Activated naive CD4-positive, alpha-beta T cell treated with anti-CD3 and anti-CD28 coated beads for 36 hours (primary cell): ENCODE results near the gene IL27RA. TPM values are rescaled to one million over a fixed set of nuclear protein-coding genes. Genes with fewer than 3 reads are reported as not detected.

ENCODE experiments used
- CTCF ChIA-PET: fragments of 350-600 bp; sonication (Branson Sonifier 250); formaldehyde crosslinking; loops from one replicate; lab custom pipeline; 2021; ENCODE audit warnings: antibody characterized with exemption; lab: Charles Lee
- DNase-seq: peaks from one replicate; pipeline ENCODE4 v3.0.0-alpha.2; 2020
- H3K27ac Mint-ChIP-seq: one replicate; pipeline ENCODE4 v1.8.0; 2021; ENCODE audit warnings: mild to moderate bottlenecking, mixed read lengths
- H3K27me3 Mint-ChIP-seq: one replicate; pipeline ENCODE4 v1.8.0; 2021; ENCODE audit warnings: low read depth, mixed read lengths
- H3K36me3 Mint-ChIP-seq: one replicate; pipeline ENCODE4 v1.8.0; 2021; ENCODE audit warnings: low read depth, mixed read lengths
- H3K4me1 Mint-ChIP-seq: one replicate; pipeline ENCODE4 v1.8.0; 2021; ENCODE audit warnings: low read depth, mixed read lengths
- H3K4me3 Mint-ChIP-seq: one replicate; pipeline ENCODE4 v1.8.0; 2021; ENCODE audit warnings: mild to moderate bottlenecking, moderate library complexity, mixed read lengths
- H3K9me3 Mint-ChIP-seq: one replicate; pipeline ENCODE4 v1.8.0; 2021; ENCODE audit warnings: mixed read lengths
- intact Hi-C: fragments of 100-400 bp; cut with micrococcal nuclease; formaldehyde crosslinking; loops from one replicate; pipeline ENCODE4 v1.15.1; 2023
- total RNA-seq, 2 experiments: library from RNA; stranded (reverse); gene quantifications; one replicate each; pipeline ENCODE4 v1.2.3, GENCODE V29; 2021

IL27RA gene
- total RNA-seq, 2 experiments from 2014 or later: 59.3 to 59.4 TPM

DNA sequence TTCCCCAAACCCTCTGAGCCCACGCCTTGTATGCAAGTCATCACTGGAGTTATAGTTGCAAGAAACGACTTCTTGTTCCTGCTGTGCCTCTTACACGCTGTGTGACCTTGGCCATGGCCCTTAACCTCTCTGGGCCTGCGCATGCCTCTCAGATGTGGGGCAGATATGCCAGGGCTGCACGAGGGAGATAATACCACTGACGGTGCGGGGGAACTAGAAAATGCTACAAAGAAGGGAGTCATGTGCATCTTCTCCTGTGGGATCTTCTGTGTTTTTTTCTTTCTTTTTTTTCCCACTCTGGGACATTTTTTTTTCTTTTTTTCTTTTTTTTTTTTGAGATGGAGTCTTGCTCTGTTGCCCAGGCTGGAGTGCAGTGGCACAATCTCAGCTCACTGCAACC is 63.3 kb downstream of the IL27RA start:
- Mint-ChIP-seq H3K27ac (no peak overlapping the region), H3K4me3 (no peak overlapping the region)

DNA sequence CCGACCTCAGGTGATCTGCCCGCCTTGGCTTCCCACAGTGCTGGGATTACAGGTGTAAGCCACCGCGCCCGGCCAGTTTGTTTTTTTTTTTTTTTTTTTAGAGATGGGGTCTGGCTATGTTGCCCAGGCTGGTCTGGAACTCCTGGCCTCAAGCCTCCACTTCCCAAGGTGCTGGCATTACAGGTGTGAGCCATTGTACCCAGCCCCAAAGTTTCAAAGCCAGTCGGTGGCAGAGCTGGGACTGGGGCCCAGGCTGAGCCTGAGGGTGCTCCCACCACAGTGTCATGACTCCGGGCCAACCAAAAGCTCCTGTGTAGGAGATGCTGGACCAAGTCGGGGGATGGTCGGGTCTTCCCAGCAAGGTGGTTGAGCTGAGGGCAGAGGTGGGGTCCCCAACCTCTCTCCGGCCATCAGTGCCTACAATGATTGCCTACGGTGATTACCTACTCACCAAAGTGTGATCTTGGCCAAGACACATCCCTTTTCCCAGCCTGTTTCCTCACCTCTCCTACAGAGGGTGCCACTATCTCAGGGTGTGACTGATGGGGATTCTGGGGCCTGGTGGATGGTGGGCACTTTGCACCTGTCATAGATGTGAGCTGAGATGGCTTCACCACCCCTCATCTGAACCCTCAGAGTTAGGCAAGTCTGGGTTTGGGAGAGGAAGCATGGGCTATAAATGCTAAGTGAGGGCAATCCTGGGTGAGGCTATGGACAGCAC is 64.9 kb downstream of the IL27RA start:
- no peak overlapping the region for H3K27ac Mint-ChIP-seq

More for the DNA sequence above, 63.3 kb downstream of the IL27RA start:
- Mint-ChIP-seq H3K27me3 (no peaks in the 10 kb centered on the region), H3K9me3 (peaks cover 15% of the 10 kb centered on the region), H3K36me3 (peaks cover 13% of the 10 kb centered on the region), H3K4me1 (peaks cover 10% of the 10 kb centered on the region)
- DNase-seq: no peak
- intact Hi-C loops: no loop called here
- CTCF ChIA-PET: interaction anchor here (1.4 kb wide), 1 partner anchor 19 kb away, joined by 4 read pairs; no protein-coding TSS in a partner anchor

DNA sequence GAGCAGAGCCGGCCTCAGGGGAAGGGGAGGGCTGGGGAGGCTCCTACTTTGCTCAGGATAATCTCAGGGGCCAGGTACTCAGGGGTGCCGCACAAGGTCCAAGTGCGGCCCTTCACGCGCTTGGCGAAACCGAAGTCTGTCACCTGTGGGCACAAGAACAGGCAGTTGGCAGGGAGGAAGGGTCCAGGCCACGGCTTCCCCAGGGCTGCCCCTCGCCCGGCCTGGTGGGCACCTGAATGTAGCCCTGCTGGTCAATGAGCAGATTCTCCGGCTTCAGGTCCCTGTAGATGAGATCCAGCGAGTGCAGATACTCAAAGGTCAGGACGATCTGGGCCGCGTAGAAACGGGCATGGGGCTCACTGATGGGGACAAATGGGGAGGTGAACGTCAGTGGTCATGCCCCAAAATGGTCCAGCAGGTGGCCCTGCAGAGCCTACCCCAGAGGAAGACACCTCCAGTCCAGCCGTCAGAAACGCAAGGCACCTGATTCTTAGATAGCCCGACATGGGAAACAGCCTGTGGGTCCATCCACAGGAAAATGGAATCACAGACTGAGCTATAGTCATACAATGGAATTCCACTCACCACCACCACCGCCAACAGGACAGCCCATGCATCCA is 66.1 kb downstream of the IL27RA start:
- Mint-ChIP-seq H3K36me3 (peaks cover 12% of the 10 kb centered on the region), H3K9me3 (peaks cover 8% of the 10 kb centered on the region), H3K4me3 (no peak overlapping the region), H3K27me3 (no peaks in the 10 kb centered on the region), H3K4me1 (no peaks in the 10 kb centered on the region), H3K27ac (no peak overlapping the region)
- CTCF ChIA-PET: interaction anchor here (1.0 kb wide), 1 partner anchor 235 kb away, joined by 3 read pairs; no protein-coding TSS in a partner anchor
- intact Hi-C loops: no loop called here
- DNase-seq: no peak

More for the DNA sequence above, 64.9 kb downstream of the IL27RA start:
- H3K4me3 Mint-ChIP-seq: no peak overlapping the region
- intact Hi-C loops: no loop called here
- peaks cover 9% of the 10 kb centered on the region for H3K4me1 Mint-ChIP-seq
- H3K27me3 Mint-ChIP-seq: no peaks in the 10 kb centered on the region
- DNase-seq: no peak
- H3K36me3 Mint-ChIP-seq: peaks cover 15% of the 10 kb centered on the region
- CTCF ChIA-PET: interaction anchor here (0.6 to 1.2 kb wide), 2 partner anchors 9 to 40 kb away, joined by 3 to 5 read pairs; partner anchors contain the start of gene ASF1B
- H3K9me3 Mint-ChIP-seq: peaks cover 15% of the 10 kb centered on the region

DNA sequence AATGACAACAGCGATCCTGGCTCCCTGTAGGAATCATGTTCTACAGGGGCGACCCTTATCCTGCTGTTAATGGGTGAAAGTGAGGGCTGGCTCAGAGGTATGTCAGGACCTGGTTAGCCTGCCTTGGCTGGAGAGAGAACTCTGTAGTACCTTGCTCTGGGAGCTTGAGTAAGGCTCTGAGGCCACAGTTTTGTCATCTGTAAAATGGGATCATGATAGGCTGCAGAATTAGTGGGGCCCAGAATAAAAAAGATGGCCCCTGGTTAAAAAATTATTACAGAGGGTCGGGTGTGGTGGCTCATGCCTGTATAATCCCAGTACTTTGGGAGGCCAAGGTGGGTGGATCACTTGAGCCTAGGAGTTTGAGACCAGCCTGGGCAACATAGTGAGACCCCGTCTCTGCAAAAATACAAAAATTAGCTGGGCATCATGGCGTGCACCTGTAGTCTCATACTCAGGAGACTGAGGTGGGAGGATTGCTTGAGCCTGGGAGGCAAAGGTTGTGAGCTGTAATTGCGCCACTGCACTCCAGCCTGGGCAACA is 69.5 kb downstream of the IL27RA start:
- DNase-seq: no peak
- H3K27me3 Mint-ChIP-seq: no peaks in the 10 kb centered on the region
- no peaks in the 10 kb centered on the region for H3K4me1 Mint-ChIP-seq
- H3K27ac Mint-ChIP-seq: no peak overlapping the region
- peaks cover 8% of the 10 kb centered on the region for H3K36me3 Mint-ChIP-seq
- no peak overlapping the region for H3K4me3 Mint-ChIP-seq
- no peaks in the 10 kb centered on the region for H3K9me3 Mint-ChIP-seq
- intact Hi-C loops: no loop called here
- CTCF ChIA-PET: interaction anchor here (1.4 kb wide), 1 partner anchor 14 kb away, joined by 5 read pairs; no protein-coding TSS in a partner anchor

DNA sequence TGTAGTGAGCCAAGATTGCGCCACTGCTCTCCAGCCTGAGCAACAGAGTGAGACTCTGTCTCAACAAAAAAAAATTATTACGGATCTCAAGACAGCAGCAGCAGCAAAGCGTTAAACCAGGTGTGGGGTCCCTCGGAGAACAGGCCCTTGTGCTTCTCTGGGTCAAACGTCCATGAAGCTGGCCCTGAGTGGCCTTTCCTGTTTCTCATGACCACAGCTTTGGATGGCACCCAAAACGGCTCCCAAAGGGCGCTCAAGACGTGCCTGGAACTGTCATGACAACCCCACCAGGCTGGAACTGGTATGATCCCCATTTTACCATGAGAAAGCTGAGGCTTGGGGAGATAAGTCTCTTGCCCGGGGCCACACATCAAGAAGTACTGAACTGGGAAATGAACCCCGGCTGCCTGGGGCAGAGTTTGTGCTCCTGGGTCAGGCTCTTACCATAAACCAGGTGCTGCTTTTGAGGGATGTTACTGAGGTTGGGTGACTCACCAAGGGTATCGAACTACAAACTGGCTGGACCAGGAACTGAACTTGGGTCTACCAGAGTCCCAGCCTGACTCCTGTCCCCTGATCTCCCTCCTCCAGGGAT is 70.6 kb downstream of the IL27RA start:
- Mint-ChIP-seq H3K4me3 (no peak overlapping the region), H3K36me3 (peaks cover 4% of the 10 kb centered on the region), H3K4me1 (no peaks in the 10 kb centered on the region), H3K27ac (no peak overlapping the region), H3K9me3 (no peaks in the 10 kb centered on the region), H3K27me3 (no peaks in the 10 kb centered on the region)
- intact Hi-C loops: no loop called here
- CTCF ChIA-PET: interaction anchor here (0.6 to 1.4 kb wide), 2 partner anchors 13 to 242 kb away, joined by 3 to 5 read pairs; no protein-coding TSS in a partner anchor
- no peak for DNase-seq

DNA sequence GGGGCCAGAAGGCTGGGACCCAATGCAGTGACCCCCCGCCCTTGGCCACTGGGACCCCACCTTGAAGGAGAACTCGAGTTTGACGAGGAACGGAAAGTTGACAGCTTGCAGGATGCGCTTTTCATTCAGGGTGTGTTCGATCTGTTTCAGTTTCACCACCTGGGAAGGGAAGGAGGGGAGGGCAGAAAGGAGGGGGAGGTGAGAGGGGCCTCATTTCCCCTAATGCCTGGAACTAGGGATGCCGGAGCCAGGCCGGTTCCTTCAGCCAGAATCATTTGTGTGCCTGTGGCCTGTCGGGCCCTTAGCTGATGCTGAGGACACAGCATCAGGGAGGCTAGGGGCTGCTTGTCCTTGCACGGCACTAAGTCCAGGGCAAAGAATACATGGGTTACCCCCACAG is 71.2 kb downstream of the IL27RA start:
- no peaks in the 10 kb centered on the region for H3K4me1 Mint-ChIP-seq
- intact Hi-C loops: no loop called here
- no peak for DNase-seq
- H3K4me3 Mint-ChIP-seq: no peak overlapping the region
- peak overlapping the region; percentile 13 for H3K27ac Mint-ChIP-seq
- H3K36me3 Mint-ChIP-seq: peaks cover 4% of the 10 kb centered on the region
- H3K9me3 Mint-ChIP-seq: no peaks in the 10 kb centered on the region
- H3K27me3 Mint-ChIP-seq: no peaks in the 10 kb centered on the region
- CTCF ChIA-PET: interaction anchor here (0.6 to 1.4 kb wide), 2 partner anchors 12 to 242 kb away, joined by 3 to 5 read pairs; no protein-coding TSS in a partner anchor

Other genes with a start within 250 kb of the IL27RA start
- 1 to 10 TPM; 6.7 to 7.1 TPM for gene ZSWIM4, start 236.3 kb upstream of the IL27RA start, total RNA-seq
- under 1 TPM; 0.55 to 0.74 TPM for gene NANOS3, start 154.6 kb upstream of the IL27RA start, total RNA-seq
- 1 to 10 TPM; 5.8 to 5.9 TPM for gene BRME1, start 125.6 kb upstream of the IL27RA start, total RNA-seq
- 10 to 100 TPM; 27.4 to 28.6 TPM for gene CC2D1A, start 125.6 kb upstream of the IL27RA start, total RNA-seq
- gene PODNL1, start 93.3 kb upstream of the IL27RA start, total RNA-seq: under 1 TPM in 1 of 2 experiments, not detected in 1; 0.29 TPM
- 10 to 100 TPM; 67.7 to 70.6 TPM for gene DCAF15, start 79.3 kb upstream of the IL27RA start, total RNA-seq
- gene RFX1, start 25.4 kb upstream of the IL27RA start, total RNA-seq: 10 to 100 TPM; 13.8 to 14.0 TPM
- not detected for gene RLN3, start 3.6 kb upstream of the IL27RA start, total RNA-seq
- not detected for gene PALM3, start 30.3 kb downstream of the IL27RA start, total RNA-seq
- gene MISP3, start 41.0 kb downstream of the IL27RA start, total RNA-seq: under 1 TPM; 0.45 to 0.96 TPM
- not detected for gene C19orf67, start 54.0 kb downstream of the IL27RA start, total RNA-seq
- gene SAMD1, start 59.0 kb downstream of the IL27RA start, total RNA-seq: 10 to 100 TPM; 50.9 to 53.0 TPM
- 10 to 100 TPM; 48.2 to 60.0 TPM for gene PRKACA, start 86.0 kb downstream of the IL27RA start, total RNA-seq
- gene ASF1B, start 104.8 kb downstream of the IL27RA start, total RNA-seq: 10 to 100 TPM; 54.7 to 56.6 TPM
- gene ADGRL1, start 174.4 kb downstream of the IL27RA start, total RNA-seq: 10 to 100 TPM; 13.5 to 14.6 TPM